ENCODE data around the gene ZFP69B.
"Not testable (repeated sequence)": the region's sequence is repeated elsewhere in the genome, so short reads cannot be mapped to it uniquely, and the experiment has no call there.

The ZFP69B gene

GRCh38 chr1:40476924-40477677, 26.8 kb downstream of the ZFP69B start, which contains the start of gene ZFP69:
Gene ZFP69, plus strand, starts transcription at chr1:40477290. Its CDS starts 2,072 bp downstream, at chr1:40479362.
- H3K27ac ChIP-seq (ENCODE audit: low read depth, low read length): no peak within 1 kb of the TSS
- H3K4me1 ChIP-seq (ENCODE audit: control insufficient read depth in 1 of 2, insufficient read depth in 2 of 2, low read length in 2 of 2): peaks cover 4 to 5% of the 10 kb centered on the region in 2 donors
- no peaks in the 10 kb centered on the region for H3K27me3 ChIP-seq (ENCODE audit: control insufficient read depth in 1 of 2, insufficient read depth in 2 of 2, low read length in 2 of 2)
- H3K9ac ChIP-seq (ENCODE audit: low read depth in 1 of 2, low read length in 2 of 2): peak within 1 kb of the TSS; percentile 56 to 71
- no peaks in the 10 kb centered on the region for H3K36me3 ChIP-seq (ENCODE audit: control insufficient read depth in 1 of 2, insufficient read depth in 2 of 2, low read length in 2 of 2)
- peak within 1 kb of the TSS; percentile 84 to 91 for H3K4me3 ChIP-seq (ENCODE audit: low read depth in 1 of 2, low read length in 2 of 2)
- H3K9me3 ChIP-seq (ENCODE audit: control insufficient read depth in 1 of 2, low read length in 2 of 2): peaks cover 17 to 18% of the 10 kb centered on the region in 2 donors

- Histone ChIP-seq H3K9ac (ENCODE audit: low read depth in 1 of 2, low read length in 2 of 2) (peak overlapping the region; percentile 56 to 71), H3K27ac (ENCODE audit: low read depth, low read length) (no peak overlapping the region), H3K4me1 (ENCODE audit: control insufficient read depth in 1 of 2, insufficient read depth in 2 of 2, low read length in 2 of 2) (peaks cover 4 to 5% of the 10 kb centered on the region in 2 donors), H3K9me3 (ENCODE audit: control insufficient read depth in 1 of 2, low read length in 2 of 2) (peaks cover 16% of the 10 kb centered on the region in 2 donors), H3K4me3 (ENCODE audit: low read depth in 1 of 2, low read length in 2 of 2) (peak overlapping the region; percentile 84 to 91), H3K36me3 (ENCODE audit: control insufficient read depth in 1 of 2, insufficient read depth in 2 of 2, low read length in 2 of 2) (peaks cover 0 to 6% of the 10 kb centered on the region in 2 donors), H3K27me3 (ENCODE audit: control insufficient read depth in 1 of 2, insufficient read depth in 2 of 2, low read length in 2 of 2) (no peaks in the 10 kb centered on the region)
Measured at GRCh38 chr1:40477678-40478053, 27.4 kb downstream of the ZFP69B start.

- Histone ChIP-seq H3K27me3 (ENCODE audit: control insufficient read depth in 1 of 2, insufficient read depth in 2 of 2, low read length in 2 of 2) (no peaks in the 10 kb centered on the region), H3K27ac (ENCODE audit: low read depth, low read length) (no peak overlapping the region), H3K9me3 (ENCODE audit: control insufficient read depth in 1 of 2, low read length in 2 of 2) (peaks cover 10 to 13% of the 10 kb centered on the region in 2 donors), H3K36me3 (ENCODE audit: control insufficient read depth in 1 of 2, insufficient read depth in 2 of 2, low read length in 2 of 2) (peaks cover 0 to 11% of the 10 kb centered on the region in 2 donors), H3K4me1 (ENCODE audit: control insufficient read depth in 1 of 2, insufficient read depth in 2 of 2, low read length in 2 of 2) (peaks cover 4 to 5% of the 10 kb centered on the region in 2 donors), H3K9ac (ENCODE audit: low read depth in 1 of 2, low read length in 2 of 2) (peak overlapping the region in 1 of 2 donors; percentile 71), H3K4me3 (ENCODE audit: low read depth in 1 of 2, low read length in 2 of 2) (peak overlapping the region; percentile 84 to 91)
Measured at GRCh38 chr1:40478276-40478675, 28.0 kb downstream of the ZFP69B start.

- Histone ChIP-seq H3K36me3 (ENCODE audit: control insufficient read depth in 1 of 2, insufficient read depth in 2 of 2, low read length in 2 of 2) (peaks cover 0 to 12% of the 10 kb centered on the region in 2 donors), H3K9me3 (ENCODE audit: control insufficient read depth in 1 of 2, low read length in 2 of 2) (peaks cover 8 to 9% of the 10 kb centered on the region in 2 donors), H3K4me1 (ENCODE audit: control insufficient read depth in 1 of 2, insufficient read depth in 2 of 2, low read length in 2 of 2) (peaks cover 4 to 5% of the 10 kb centered on the region in 2 donors), H3K9ac (ENCODE audit: low read depth in 1 of 2, low read length in 2 of 2) (no peak overlapping the region), H3K27me3 (ENCODE audit: control insufficient read depth in 1 of 2, insufficient read depth in 2 of 2, low read length in 2 of 2) (no peaks in the 10 kb centered on the region), H3K27ac (ENCODE audit: low read depth, low read length) (no peak overlapping the region), H3K4me3 (ENCODE audit: low read depth in 1 of 2, low read length in 2 of 2) (no peak overlapping the region)
Measured at GRCh38 chr1:40479156-40479555, 28.9 kb downstream of the ZFP69B start.

GRCh38 chr1:40495315-40495903, 45.1 kb downstream of the ZFP69B start:
- peaks cover 34 to 60% of the 10 kb centered on the region in 2 donors for H3K9me3 ChIP-seq (ENCODE audit: control insufficient read depth in 1 of 2, low read length in 2 of 2)
- no peaks in the 10 kb centered on the region for H3K27me3 ChIP-seq (ENCODE audit: control insufficient read depth in 1 of 2, insufficient read depth in 2 of 2, low read length in 2 of 2)
- peak overlapping the region in 1 of 2 donors; percentile 13 for H3K4me3 ChIP-seq (ENCODE audit: low read depth in 1 of 2, low read length in 2 of 2)
- no peak overlapping the region for H3K9ac ChIP-seq (ENCODE audit: low read depth in 1 of 2, low read length in 2 of 2)
- peaks cover 20 to 31% of the 10 kb centered on the region in 2 donors for H3K36me3 ChIP-seq (ENCODE audit: control insufficient read depth in 1 of 2, insufficient read depth in 2 of 2, low read length in 2 of 2)
- H3K4me1 ChIP-seq (ENCODE audit: control insufficient read depth in 1 of 2, insufficient read depth in 2 of 2, low read length in 2 of 2): no peaks in the 10 kb centered on the region
- H3K27ac ChIP-seq (ENCODE audit: low read depth, low read length): no peak overlapping the region

GRCh38 chr1:40502651-40503050, 52.4 kb downstream of the ZFP69B start:
- not testable (repeated sequence) for H3K9ac ChIP-seq (ENCODE audit: low read depth in 1 of 2, low read length in 2 of 2); H3K4me1 ChIP-seq (ENCODE audit: control insufficient read depth in 1 of 2, insufficient read depth in 2 of 2, low read length in 2 of 2); H3K27ac ChIP-seq (ENCODE audit: low read depth, low read length); H3K4me3 ChIP-seq (ENCODE audit: low read depth in 1 of 2, low read length in 2 of 2); H3K27me3 ChIP-seq (ENCODE audit: control insufficient read depth in 1 of 2, insufficient read depth in 2 of 2, low read length in 2 of 2); H3K36me3 ChIP-seq (ENCODE audit: control insufficient read depth in 1 of 2, insufficient read depth in 2 of 2, low read length in 2 of 2)
- peaks cover 25 to 48% of the 10 kb centered on the region in 2 donors for H3K9me3 ChIP-seq (ENCODE audit: control insufficient read depth in 1 of 2, low read length in 2 of 2)

GRCh38 chr1:40507973-40508372, 57.7 kb downstream of the ZFP69B start:
- Histone ChIP-seq H3K9ac (ENCODE audit: low read depth in 1 of 2, low read length in 2 of 2) (peak overlapping the region; percentile 53 to 69), H3K36me3 (ENCODE audit: control insufficient read depth in 1 of 2, insufficient read depth in 2 of 2, low read length in 2 of 2) (no peaks in the 10 kb centered on the region), H3K4me1 (ENCODE audit: control insufficient read depth in 1 of 2, insufficient read depth in 2 of 2, low read length in 2 of 2) (peaks cover 6 to 8% of the 10 kb centered on the region in 2 donors), H3K27ac (ENCODE audit: low read depth, low read length) (no peak overlapping the region), H3K4me3 (ENCODE audit: low read depth in 1 of 2, low read length in 2 of 2) (peak overlapping the region; percentile 90 to 92), H3K9me3 (ENCODE audit: control insufficient read depth in 1 of 2, low read length in 2 of 2) (peaks cover 12 to 20% of the 10 kb centered on the region in 2 donors), H3K27me3 (ENCODE audit: control insufficient read depth in 1 of 2, insufficient read depth in 2 of 2, low read length in 2 of 2) (no peaks in the 10 kb centered on the region)

GRCh38 chr1:40508375-40509341, 58.4 kb downstream of the ZFP69B start, which contains the start of gene EXO5:
Gene EXO5, plus strand, starts transcription at chr1:40508767. Its CDS starts 5,778 bp downstream, at chr1:40514545.
- Histone ChIP-seq H3K27ac (ENCODE audit: low read depth, low read length) (no peak within 1 kb of the TSS), H3K27me3 (ENCODE audit: control insufficient read depth in 1 of 2, insufficient read depth in 2 of 2, low read length in 2 of 2) (no peaks in the 10 kb centered on the region), H3K4me3 (ENCODE audit: low read depth in 1 of 2, low read length in 2 of 2) (peak within 1 kb of the TSS; percentile 90 to 92), H3K36me3 (ENCODE audit: control insufficient read depth in 1 of 2, insufficient read depth in 2 of 2, low read length in 2 of 2) (no peaks in the 10 kb centered on the region), H3K4me1 (ENCODE audit: control insufficient read depth in 1 of 2, insufficient read depth in 2 of 2, low read length in 2 of 2) (peaks cover 6 to 8% of the 10 kb centered on the region in 2 donors), H3K9me3 (ENCODE audit: control insufficient read depth in 1 of 2, low read length in 2 of 2) (peaks cover 10 to 13% of the 10 kb centered on the region in 2 donors), H3K9ac (ENCODE audit: low read depth in 1 of 2, low read length in 2 of 2) (peak within 1 kb of the TSS; percentile 53 to 69)
